NCI-H128 (cell line): ENCODE measurements around the gene LILRA5.
"Not testable (repeated sequence)": the region's sequence is repeated elsewhere in the genome, so short reads cannot be mapped to it uniquely, and the experiment has no call there.

Source experiments
- DNase-seq: peaks from one replicate; lab custom pipeline; 2025; ENCODE audit not compliant: unreplicated experiment; lab: John Stamatoyannopoulos, UW

The LILRA5 gene

GRCh38 chr19:54277111-54277615, 35.8 kb downstream of the LILRA5 start:
- DNase-seq: not testable (repeated sequence)

GRCh38 chr19:54275951-54276350, 37.0 kb downstream of the LILRA5 start:
- no peak for DNase-seq

- not testable (repeated sequence) for DNase-seq
Observed at GRCh38 chr19:54274516-54274915, 38.5 kb downstream of the LILRA5 start.

- no peak for DNase-seq
Observed at GRCh38 chr19:54273821-54274220, 39.1 kb downstream of the LILRA5 start.

DNA sequence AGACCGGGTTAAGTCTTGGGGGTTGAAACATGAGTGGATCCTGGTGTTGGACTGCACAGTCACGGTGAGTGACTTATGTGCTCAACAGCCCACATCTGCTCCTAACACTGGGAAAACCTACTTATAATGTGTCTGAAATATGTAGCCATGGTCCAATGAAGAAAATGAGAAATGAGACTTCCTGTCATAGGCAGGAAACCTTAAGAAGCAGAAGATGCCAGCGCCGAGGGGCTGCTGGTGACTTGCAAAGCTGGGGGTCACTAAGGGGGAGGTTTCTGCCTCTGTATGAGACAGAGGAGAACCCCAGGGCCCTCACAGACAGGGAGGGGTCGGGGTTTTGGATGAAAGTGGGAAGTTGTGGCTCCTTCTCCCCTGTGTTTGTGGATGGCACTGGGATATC, 40.8 kb downstream of the LILRA5 start:
- DNase-seq: not testable (repeated sequence)

DNA sequence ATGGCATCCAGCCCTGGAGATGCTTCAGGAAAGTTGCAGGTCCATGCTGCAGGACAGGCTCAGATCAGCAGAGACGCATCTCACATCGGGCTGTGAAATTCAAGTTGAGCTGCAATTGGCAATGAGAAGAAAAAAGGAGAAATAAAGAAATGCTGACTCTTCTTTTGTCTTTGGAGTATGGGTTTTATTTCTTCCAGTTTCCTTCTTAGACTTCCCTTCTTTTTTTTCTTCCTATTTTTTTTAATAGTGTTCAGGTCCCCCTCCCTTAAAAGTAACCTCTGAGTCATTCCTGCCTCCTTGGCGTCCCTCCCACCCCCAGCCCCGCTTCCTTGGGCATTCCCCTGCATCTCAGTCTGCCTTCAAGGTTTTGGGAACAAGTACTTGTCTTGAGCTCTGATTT, 41.4 kb downstream of the LILRA5 start:
- not testable (repeated sequence) for DNase-seq

- no peak for DNase-seq
Observed at GRCh38 chr19:54271106-54271505, 41.9 kb downstream of the LILRA5 start.

GRCh38 chr19:54268936-54269335, 44.0 kb downstream of the LILRA5 start:
- DNase-seq: no peak

DNA sequence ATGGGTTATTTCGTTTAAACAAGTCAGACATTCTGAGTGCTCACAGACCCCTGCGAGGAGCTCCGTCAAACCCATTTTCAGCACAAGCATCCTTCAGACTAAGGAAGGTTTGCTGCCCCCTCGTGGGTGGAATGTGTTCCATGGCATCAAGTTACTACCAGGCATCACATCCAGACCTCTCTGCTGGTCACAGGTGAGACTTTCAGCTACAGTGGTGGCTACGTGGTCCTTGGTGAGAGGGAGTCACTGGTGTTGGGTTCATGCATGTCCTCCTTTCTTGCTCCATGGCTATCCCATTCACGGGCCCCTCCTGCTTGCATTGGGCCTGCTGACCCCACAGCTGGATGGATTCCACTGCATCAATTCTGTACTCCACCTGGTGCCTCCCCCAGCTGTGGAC, 46.8 kb downstream of the LILRA5 start:
- no peak for DNase-seq

- DNase-seq: no peak
Observed at GRCh38 chr19:54262470-54262869, 50.5 kb downstream of the LILRA5 start.

DNA sequence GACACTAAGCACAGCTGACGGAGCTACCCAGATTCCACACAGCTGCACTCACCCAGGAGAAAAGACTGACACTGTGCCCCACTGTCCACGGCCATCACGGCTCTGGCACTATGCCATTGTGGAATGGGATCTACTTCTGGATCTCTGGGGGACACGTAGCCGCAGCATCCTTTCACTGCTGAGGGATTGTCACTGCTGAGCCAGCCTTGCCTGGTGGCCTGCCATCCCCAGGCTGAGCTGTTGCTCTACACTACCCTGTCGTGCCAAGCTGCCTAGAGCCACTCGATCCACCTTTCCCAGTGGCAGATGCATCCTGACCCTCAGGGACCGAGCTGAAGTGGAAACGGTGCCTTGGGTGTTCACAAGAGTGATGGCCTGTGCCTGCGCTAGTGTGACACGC, 50.9 kb downstream of the LILRA5 start:
- DNase-seq: no peak

DNA sequence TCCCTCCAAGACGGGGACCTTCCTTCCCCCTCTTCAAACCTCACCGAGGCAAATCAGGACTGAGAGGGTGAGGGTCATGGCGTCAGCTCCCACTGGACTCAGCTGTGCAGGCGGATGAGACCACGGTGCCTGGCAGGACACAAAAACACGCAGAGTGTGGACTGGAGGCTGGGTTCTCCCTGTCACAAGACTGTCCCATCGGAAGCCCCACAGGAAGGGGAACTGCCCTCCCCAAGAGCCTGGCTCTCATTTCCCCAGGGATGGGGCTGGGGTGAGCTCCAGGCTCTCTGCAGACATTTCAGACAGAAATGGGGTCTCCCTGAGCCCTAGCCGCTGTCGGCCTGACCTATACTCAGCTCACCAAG, 55.9 kb downstream of the LILRA5 start, which contains the start of gene LILRB5:
Gene LILRB5 (minus strand): TSS at position 158 of the 365 bp plus-strand sequence. CDS start 80 bp downstream, at position 78.
- DNase-seq: no peak
